IPS DF 6.9 (cell line): ENCODE data around the gene DSCAM.

Source experiments
- DNase-seq: peaks from one replicate; pipeline ENCODE4 v3.0.0-alpha.2; 2013; ENCODE audit warnings: low read depth, low spot score
- H3K27ac ChIP-seq: one replicate; pipeline ENCODE4 v1.5.1; 2013; ENCODE audit warnings: low read length, control low read depth
- H3K27me3 ChIP-seq: 2 replicates; pipeline ENCODE4 v1.6.1; 2013; ENCODE audit warnings: mild to moderate bottlenecking, low read length; ENCODE audit not compliant: control insufficient read depth, insufficient read depth
- H3K36me3 ChIP-seq: 2 replicates; pipeline ENCODE4 v1.6.1; 2013; ENCODE audit warnings: low read length; ENCODE audit not compliant: control insufficient read depth, insufficient read depth
- H3K4me1 ChIP-seq: 2 replicates; pipeline ENCODE4 v1.6.1; 2013; ENCODE audit warnings: low read length; ENCODE audit not compliant: control insufficient read depth, insufficient read depth
- H3K4me3 ChIP-seq: 2 replicates; pipeline ENCODE4 v1.5.1; 2013; ENCODE audit warnings: mild to moderate bottlenecking, low read length
- H3K9me3 ChIP-seq: 2 replicates; pipeline ENCODE4 v1.6.1; 2013; ENCODE audit warnings: low read length, inconsistent platforms; ENCODE audit not compliant: control insufficient read depth, insufficient read depth
- WGBS: extraction: QIAGEN DNeasy Blood & Tissue Kit; methylation state at CpG from one replicate; pipeline ENCODE4 v1.1.7; 2013; ENCODE audit warnings: mixed read lengths, missing lambda C conversion rate; ENCODE audit not compliant: insufficient read length, insufficient coverage; 5-methylcytosine and 5-hydroxymethylcytosine counted together

DSCAM gene

GRCh38 chr21:40717028-40717427, 129.9 kb downstream of the DSCAM start:
- Histone ChIP-seq H3K9me3 (peaks cover 10% of the 10 kb centered on the region), H3K27me3 (no peaks in the 10 kb centered on the region), H3K4me1 (no peaks in the 10 kb centered on the region), H3K4me3 (no peak overlapping the region), H3K36me3 (no peaks in the 10 kb centered on the region), H3K27ac (no peak overlapping the region)
- no peak for DNase-seq
- WGBS = no CpG with 5 or more reads among the region's 3 CpGs

GRCh38 chr21:40714536-40714935, 132.4 kb downstream of the DSCAM start:
- H3K27ac ChIP-seq = no peak overlapping the region
- DNase-seq = no peak
- no peaks in the 10 kb centered on the region for H3K4me1 ChIP-seq
- peaks cover 15% of the 10 kb centered on the region for H3K9me3 ChIP-seq
- H3K27me3 ChIP-seq = no peaks in the 10 kb centered on the region
- no peaks in the 10 kb centered on the region for H3K36me3 ChIP-seq
- no CpG with 5 or more reads among the region's 4 CpGs for WGBS
- no peak overlapping the region for H3K4me3 ChIP-seq

GRCh38 chr21:40707656-40708244, 139.2 kb downstream of the DSCAM start:
- Histone ChIP-seq H3K9me3 (peaks cover 4% of the 10 kb centered on the region), H3K4me3 (no peak overlapping the region), H3K4me1 (no peaks in the 10 kb centered on the region), H3K27me3 (no peaks in the 10 kb centered on the region), H3K27ac (no peak overlapping the region), H3K36me3 (no peaks in the 10 kb centered on the region)
- no peak for DNase-seq

- Histone ChIP-seq H3K9me3 (peaks cover 4% of the 10 kb centered on the region), H3K4me1 (no peaks in the 10 kb centered on the region), H3K27ac (no peak overlapping the region), H3K36me3 (no peaks in the 10 kb centered on the region), H3K4me3 (no peak overlapping the region), H3K27me3 (no peaks in the 10 kb centered on the region)
- DNase-seq = no peak
- no CpG with 5 or more reads among the region's 4 CpGs for WGBS
Measured at GRCh38 chr21:40706806-40707655, 139.9 kb downstream of the DSCAM start.

- H3K4me3 ChIP-seq = no peak overlapping the region
- no peak overlapping the region for H3K27ac ChIP-seq
- no peaks in the 10 kb centered on the region for H3K36me3 ChIP-seq
- no peaks in the 10 kb centered on the region for H3K4me1 ChIP-seq
- H3K27me3 ChIP-seq = no peaks in the 10 kb centered on the region
- WGBS = no CpG with 5 or more reads among the region's 1 CpG
- DNase-seq = no peak
- H3K9me3 ChIP-seq = peaks cover 2% of the 10 kb centered on the region
Measured at GRCh38 chr21:40706176-40706575, 140.8 kb downstream of the DSCAM start.

GRCh38 chr21:40704141-40704540, 142.8 kb downstream of the DSCAM start:
- WGBS = no CpG with 5 or more reads among the region's 3 CpGs
- H3K36me3 ChIP-seq = no peaks in the 10 kb centered on the region
- no peaks in the 10 kb centered on the region for H3K4me1 ChIP-seq
- no peak for DNase-seq
- no peak overlapping the region for H3K27ac ChIP-seq
- no peaks in the 10 kb centered on the region for H3K27me3 ChIP-seq
- no peak overlapping the region for H3K4me3 ChIP-seq
- H3K9me3 ChIP-seq = no peaks in the 10 kb centered on the region; the same call in 1 of the 2 replicates

- Histone ChIP-seq H3K36me3 (no peaks in the 10 kb centered on the region), H3K4me1 (no peaks in the 10 kb centered on the region), H3K9me3 (peaks cover 9% of the 10 kb centered on the region), H3K27ac (no peak overlapping the region), H3K27me3 (no peaks in the 10 kb centered on the region), H3K4me3 (no peak overlapping the region)
- WGBS = no CpG with 5 or more reads among the region's 3 CpGs
- no peak for DNase-seq
Measured at GRCh38 chr21:40699366-40699765, 147.6 kb downstream of the DSCAM start.

- no peak for DNase-seq
- Histone ChIP-seq H3K4me1 (no peaks in the 10 kb centered on the region), H3K4me3 (no peak overlapping the region), H3K27ac (no peak overlapping the region), H3K9me3 (peaks cover 16% of the 10 kb centered on the region), H3K27me3 (no peaks in the 10 kb centered on the region), H3K36me3 (no peaks in the 10 kb centered on the region)
- WGBS = no CpG with 5 or more reads among the region's 6 CpGs
Measured at GRCh38 chr21:40696246-40696645, 150.7 kb downstream of the DSCAM start.

- Histone ChIP-seq H3K27ac (no peak overlapping the region), H3K36me3 (no peaks in the 10 kb centered on the region), H3K9me3 (peaks cover 23% of the 10 kb centered on the region), H3K4me3 (no peak overlapping the region), H3K4me1 (no peaks in the 10 kb centered on the region), H3K27me3 (no peaks in the 10 kb centered on the region; the same call in 1 of the 2 replicates)
- no peak for DNase-seq
- WGBS = no CpG with 5 or more reads among the region's 4 CpGs
Measured at GRCh38 chr21:40689840-40690360, 157.1 kb downstream of the DSCAM start.

GRCh38 chr21:40689217-40689616, 157.7 kb downstream of the DSCAM start:
- H3K4me3 ChIP-seq = no peak overlapping the region
- no peak for DNase-seq
- WGBS = no CpG with 5 or more reads among the region's 4 CpGs
- peaks cover 22% of the 10 kb centered on the region for H3K9me3 ChIP-seq
- no peaks in the 10 kb centered on the region for H3K4me1 ChIP-seq
- no peaks in the 10 kb centered on the region for H3K36me3 ChIP-seq
- H3K27ac ChIP-seq = no peak overlapping the region
- H3K27me3 ChIP-seq = no peaks in the 10 kb centered on the region; the same call in 1 of the 2 replicates
